ENCODE data around the gene NELFB.

NELFB gene

DNA sequence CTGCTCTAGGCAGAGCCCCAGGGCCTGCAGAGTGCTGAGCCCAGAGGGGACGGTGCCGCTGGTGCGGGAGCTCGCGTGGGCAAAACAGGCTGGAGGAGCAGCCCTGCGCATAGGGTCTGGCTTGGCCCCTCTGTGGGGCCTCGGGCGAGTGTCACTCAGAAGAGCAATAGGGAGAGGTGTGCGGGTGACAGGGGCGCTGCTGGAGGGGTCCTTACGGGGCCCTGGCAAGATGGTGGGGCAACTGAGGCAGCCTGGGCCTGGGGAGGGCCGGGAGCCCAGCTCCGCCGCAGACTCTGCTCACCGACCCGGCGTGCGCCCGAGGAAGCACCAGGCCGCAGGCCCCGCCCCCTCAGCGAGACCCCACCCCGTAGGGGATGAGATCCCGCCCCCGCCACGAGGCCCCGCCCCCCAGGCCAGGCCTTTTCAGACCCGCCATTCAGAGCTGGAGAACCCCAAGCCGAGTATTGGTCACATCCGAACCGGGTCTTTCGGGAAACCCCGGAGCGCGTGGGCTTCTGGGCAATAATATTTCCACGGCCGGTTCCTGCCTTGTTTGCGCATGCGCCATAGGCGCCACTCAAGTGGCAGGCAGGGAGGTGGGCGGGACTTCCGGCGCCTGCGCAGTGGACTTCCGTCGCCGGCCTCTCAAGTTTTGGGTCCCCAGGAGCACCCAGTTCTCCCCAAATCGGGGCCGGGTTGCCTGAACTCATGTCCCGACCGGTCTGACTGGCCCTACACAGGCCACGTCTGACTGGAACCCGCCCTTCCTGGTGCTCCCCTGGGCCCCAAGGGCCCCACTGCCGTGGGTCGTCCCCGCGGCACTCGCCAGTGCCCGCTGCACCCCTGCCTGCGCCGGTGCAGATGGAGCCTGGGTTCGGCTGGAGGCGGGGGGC, 31.8 kb upstream of the NELFB start:
- DNase-seq (ENCODE audit: low read depth in 2 of 2) = peak; percentile 97 to 99

DNA sequence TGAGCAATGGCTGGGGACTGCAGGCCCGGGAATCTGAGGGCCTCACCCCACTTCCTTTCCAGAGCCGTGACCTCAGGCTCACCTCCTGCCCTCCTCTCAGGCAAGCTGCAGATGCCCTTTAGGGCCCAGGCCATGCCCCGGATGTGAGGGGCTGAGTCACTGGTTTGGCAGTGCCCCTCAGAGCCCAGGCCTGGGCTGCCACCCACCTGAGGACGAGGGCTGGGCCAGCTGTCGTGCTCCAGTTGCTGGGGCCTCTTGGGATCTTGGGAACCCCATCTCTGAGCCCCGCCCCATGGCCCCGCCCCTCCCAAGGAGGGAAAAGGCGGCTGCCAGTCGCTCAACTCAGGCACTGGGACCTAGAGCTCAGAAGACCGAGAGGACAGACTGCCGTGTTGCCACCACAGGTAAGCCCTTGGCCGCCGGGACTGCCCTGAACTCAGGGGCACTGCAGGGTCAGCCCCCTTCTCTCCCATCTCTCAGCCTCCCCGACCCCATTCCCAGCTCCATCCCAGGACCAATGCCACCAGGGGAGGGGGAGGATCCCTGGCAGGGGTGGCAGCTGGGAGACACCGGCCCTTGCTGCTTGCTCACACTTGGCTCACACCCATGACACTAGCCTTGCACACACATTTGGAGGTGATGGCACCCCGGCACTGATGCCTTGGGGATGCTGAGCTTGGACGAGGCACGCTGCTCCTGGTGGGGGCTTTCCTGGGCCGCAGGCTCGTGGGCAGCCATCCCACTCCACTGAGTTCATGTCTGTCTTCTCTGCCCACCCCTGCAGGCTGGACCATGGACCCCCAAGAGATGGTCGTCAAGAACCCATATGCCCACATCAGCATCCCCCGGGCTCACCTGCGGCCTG, 30.1 kb upstream of the NELFB start, which contains the start of gene CYSRT1:
Gene CYSRT1 (plus strand): TSS at position 345 of the 865 bp plus-strand sequence. CDS start 448 bp downstream, at position 793.
- no peak for DNase-seq (ENCODE audit: low read depth in 2 of 2)

DNA sequence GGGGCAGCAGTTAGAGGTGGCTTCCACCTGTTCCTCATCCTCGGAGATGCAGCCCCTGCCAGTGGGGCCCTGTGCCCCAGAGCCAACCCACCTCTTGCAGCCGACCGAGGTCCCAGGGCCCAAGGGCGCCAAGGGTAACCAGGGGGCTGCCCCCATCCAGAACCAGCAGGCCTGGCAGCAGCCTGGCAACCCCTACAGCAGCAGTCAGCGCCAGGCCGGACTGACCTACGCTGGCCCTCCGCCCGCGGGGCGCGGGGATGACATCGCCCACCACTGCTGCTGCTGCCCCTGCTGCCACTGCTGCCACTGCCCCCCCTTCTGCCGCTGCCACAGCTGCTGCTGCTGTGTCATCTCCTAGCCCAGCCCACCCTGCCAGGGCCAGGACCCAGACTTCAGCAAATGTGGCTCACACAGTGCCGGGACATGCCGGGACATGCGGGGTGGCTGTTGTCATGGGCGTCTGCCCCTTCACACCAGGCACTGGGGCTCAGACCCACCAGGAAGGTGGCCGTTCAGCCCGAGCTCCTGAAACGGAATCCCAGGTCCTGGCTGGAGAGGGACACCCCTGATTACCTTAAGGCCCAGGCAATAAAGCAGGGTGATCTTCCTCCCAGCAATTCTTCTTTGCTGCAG, 29.3 kb upstream of the NELFB start:
- DNase-seq (ENCODE audit: low read depth in 2 of 2) = no peak

DNA sequence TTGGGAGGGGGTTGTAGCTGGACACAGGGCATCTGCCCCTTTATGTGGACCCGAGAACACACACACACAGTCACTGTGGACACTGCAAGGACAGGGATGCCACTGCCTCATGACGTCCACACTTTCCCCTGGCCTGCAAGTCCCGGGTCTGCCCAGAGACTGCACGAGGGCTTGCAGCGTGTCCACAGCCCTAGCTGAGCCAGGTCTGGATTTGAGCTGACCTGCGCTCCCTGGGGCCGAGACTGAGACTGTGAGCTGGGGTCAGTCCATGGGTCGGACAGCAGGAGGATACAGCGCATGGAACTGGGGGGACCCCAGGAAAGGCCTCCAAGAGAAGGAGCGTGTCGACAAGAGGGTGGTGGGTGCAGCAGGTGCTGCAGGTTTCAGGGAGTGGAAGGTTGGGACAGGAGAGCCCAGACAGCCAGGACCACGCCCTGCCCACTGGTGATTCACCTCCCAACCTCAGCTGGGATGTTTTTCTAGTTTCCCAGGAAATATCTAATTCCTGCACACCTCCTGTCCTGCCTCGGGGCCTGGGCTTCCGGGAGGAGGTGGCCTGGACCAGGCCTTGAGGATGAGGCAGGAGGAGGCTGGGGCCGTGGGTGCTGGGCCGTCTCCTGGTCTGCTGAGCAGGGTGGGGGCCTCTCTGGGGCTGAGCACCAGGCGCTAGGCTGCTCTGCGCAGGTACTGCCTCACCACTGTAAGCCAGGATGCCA, 28.6 kb upstream of the NELFB start:
- DNase-seq (ENCODE audit: low read depth in 2 of 2) = no peak

DNA sequence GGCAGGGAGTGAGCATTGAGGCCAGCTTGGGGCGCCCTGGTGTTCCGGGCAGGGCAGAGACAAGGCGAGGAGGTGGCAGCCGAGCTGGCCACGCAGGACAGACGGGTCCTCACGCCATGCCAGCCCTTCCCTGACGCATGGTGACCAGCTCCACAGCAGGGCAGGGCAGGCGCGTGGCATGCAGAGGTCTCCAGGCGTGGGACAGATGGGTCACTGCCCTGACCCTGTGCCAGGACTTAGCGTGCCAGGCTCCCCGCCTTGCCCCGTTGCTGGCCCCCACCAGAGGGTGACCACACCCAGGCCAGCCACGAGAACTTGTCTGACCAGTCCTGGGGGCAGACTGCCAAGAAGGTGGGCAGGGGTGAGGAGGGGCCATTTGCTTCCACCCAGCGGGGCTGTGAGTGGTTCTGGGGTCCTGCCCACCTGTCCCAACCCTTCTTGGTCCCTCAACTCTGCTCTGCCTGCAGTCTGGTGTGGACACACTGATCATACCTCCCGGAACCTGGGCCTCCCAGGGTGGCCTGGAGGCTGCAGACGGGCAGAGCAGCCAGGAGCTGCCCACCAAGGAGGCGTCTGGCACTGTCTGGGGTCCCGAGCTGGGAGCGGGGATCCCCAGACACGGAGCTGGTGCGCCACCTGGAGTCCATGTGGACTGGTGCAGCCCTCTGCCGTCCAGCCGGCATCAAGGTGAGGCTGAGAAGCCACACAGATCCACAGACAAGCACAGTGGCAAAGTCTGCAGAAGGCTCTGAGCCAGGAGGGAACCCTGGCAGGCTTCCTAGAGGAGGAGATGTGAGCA, 27.9 kb upstream of the NELFB start, which contains the start of gene RNF224:
Gene RNF224 (plus strand): TSS at position 449 of the 799 bp plus-strand sequence. CDS start 834 bp downstream, outside the sequence.
- DNase-seq (ENCODE audit: low read depth in 2 of 2) = peak; percentile 59 to 70

DNA sequence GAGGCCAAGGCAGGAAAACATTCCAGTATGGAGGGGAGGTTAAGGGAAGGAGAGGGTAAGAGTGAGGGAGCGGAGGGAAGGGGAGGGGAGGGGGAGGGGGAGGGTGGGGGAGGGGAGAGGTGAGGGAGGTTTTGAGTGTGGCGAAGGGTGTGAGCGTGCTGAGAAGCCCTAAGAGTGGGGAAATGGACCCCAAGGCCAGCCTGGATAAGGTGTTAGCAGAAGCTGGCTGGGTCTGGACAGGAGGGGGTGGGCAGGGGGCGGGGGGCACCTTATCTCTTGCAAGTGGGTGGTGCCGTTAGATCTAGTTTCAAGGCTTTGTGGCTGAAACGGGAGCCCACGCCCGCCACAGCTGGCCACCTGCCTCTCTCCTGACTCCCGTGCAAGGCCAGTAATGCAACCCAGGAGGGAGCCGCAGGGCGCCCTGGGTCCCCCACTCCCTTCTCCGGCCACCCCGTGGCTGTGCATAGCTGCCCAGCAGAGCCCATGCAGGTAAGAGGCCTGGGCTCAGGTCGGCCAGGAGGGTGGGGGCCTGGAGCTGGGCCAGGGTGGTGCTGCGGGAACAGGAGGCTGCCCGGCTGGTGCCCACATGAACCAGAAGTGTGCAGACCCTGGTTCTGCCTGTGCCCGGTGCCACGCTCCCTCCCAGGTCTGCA, 27.1 kb upstream of the NELFB start:
- DNase-seq (ENCODE audit: low read depth in 2 of 2) = no peak

DNA sequence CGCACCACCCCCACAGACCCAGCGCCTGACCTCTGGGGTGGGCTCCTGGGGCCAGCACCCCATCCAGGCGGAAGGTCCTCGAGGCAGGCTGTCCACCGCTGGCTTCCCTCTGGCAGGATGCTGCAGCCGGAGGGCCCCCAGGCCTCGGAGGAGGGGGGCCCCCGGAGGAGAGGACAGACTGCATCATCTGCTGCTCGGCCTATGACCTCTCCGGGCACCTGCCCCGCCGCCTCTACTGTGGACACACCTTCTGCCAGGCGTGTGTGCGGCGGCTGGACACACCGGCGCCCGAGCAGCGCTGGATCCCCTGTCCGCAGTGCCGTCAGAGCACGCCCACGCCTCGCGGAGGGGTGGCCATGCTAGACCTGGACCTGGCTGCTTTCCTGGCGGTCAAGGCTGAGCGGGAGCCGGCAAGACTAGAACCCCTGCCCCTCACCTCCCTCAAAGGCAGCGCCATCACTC, 26.6 kb upstream of the NELFB start:
- no peak for DNase-seq (ENCODE audit: low read depth in 2 of 2)

DNA sequence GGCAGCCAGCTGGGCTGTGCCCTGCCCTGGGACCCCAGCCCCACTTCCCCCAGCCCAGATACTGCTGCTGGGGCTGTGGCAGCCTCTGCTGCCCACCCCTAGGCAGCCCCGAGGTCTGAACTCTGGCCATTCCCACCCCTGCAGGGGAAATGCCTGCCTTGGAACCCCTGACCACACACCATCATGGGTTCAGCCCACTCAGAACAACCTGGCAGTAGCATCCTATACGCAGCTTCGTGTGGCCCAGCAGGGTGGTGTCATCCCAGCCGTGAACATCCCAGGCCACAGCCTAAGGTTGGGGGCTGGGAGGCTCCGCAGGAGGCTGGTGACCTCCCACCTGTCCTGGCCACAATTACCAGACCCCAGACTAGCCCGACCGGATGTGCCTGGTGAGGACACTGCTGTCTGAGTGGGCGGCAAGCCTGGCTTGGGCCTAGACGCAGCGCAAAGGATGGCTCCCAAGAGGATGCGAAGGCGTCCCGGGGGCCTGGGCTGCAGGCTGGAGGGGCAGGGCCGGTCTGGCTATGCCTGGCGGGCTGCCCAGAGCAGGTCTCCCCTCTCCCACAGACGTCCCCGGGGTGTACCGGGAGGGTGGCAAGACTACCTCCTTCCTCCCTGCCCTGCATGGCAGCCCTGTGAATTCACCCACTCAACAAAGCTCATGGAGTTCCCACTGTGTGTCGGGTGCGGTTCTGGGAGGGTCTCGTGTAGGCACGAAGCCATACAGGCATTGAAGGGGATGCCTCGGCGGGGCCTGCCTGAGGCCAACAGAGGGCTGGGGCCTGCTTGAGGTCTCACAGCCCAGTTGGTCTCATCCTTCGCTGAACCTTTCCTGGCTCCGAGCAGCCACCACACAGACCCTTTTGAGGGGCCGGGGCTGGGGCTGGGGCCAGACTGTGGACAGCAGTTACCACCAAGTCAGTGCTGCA, 25.9 kb upstream of the NELFB start:
- no peak for DNase-seq (ENCODE audit: low read depth in 2 of 2)

DNA sequence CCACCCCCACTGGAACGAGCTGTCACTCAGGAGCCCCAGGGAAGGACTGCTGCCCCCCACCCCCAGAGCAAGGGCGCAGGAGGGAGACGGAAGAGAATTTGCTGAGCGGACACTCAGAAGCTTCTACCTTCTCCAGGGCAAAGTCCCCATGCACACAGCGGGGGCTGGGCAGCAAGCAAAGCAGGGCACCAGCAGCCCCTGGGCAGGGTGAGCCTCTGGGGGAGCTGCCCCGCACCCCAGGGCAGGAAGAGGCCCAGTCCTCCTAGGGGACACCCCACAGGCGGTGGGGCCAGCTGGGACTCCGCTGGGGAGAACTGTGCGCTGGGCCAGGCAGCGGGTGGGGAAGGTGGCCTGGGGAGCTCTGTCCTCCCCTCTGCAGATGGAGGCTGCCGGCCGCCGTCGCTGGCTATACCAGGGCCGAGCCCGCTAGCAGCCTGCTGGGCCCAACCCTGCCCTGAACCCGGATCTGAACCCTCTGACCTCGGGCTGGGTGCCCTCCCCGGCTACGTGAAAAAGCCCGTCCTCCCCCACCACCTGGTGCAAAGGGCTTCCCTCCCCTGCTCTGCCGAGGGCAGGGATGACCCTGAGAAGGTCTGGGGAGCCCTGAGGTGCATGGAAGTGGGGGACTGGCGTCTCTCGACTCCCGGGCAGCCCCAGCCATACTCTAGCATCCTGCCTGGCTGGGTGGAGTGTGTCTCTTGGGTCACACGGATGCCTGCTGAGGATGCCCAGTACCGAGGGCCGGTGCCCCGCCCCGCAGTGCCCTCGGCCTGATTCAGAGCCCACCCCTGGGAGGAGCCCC, 25.0 kb upstream of the NELFB start:
- no peak for DNase-seq (ENCODE audit: low read depth in 2 of 2)

DNA sequence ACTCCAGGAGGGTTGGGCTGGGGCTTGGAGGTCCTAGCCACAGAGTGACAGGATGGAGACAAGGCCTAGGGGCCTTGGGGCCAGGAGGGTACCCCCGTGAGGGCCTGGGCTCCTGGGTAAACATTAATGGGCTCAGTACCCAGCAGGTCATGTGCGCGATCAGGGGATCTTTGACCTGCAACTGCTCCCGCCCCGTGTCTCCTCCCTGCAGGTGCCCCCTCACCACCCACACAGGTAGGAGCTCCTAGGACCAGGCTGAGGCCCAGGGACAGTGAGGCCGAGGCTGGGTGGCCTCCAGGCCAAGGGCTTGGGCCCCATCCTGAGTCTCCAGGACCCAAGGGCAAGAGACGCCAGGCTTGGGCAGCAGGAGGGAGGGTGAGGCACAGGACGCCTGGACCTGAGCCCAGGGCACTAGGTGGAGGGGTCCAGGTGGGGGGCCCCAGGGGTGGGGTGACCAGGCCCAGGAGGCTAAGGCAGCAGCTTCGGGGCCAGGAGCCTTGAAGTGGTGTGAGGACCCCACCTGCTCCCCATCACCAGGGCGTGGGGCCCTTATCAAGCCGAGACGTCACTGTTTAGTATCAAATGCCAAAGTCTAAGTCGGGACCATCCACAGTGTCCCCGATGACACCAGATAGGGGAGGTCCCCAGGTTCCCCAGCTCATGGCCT, 24.3 kb upstream of the NELFB start, which contains the start of gene SLC34A3:
Gene SLC34A3 (plus strand): TSS at position 197 of the 667 bp plus-strand sequence. CDS start 802 bp downstream, outside the sequence.
- DNase-seq (ENCODE audit: low read depth in 2 of 2) = no peak

DNA sequence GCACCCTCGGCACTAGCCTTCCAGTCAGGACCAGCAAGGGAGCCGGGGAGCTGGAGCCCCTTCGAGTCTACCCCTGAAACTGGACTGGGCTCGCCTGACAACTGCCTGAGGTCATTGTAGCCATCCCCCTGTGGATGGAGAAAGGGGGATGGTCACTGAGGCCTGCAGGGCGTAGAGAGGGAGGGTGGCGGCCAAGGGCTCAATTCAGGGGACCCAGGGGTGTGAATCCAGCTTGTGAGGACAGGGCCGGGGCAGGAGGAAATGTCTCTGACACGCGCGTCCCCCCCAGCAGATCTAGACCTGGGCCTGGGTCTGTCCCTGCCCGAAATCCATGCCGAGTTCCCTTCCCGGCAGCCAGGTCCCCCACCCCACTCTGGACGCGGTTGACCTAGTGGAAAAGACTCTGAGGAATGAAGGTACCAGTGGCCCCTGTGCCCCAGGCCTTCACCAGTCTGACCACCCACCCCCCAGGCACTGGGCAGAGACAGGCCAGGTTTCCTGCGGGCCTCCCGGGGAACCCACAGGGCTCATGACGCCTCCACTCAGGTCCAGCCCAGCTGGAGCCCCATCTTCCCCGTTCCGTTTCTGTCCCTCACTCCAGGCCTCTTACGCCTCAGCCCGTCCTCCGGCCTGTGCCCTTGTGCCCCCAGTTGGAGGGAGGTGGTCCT, 23.6 kb upstream of the NELFB start:
- DNase-seq (ENCODE audit: low read depth in 2 of 2) = no peak

DNA sequence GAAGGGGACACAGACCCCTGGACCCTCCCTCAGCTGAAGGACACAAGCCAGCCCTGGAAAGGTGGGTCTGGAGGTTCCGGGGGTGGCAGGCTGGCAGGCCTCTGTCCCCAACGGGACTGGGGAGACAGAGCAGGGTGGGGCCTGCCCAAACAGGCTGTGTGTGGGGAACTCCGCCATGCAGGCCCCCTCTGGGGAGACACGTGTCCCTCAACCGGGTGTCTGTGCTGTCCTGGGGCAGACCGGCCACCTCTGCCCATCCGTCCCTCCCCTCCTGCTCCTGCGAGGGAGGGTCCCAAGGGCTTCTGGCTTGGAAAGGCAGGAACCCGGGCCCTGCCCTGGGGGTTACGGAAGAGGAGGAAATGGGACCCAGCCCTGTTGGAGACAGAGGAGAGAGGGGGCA, 23.0 kb upstream of the NELFB start:
- no peak for DNase-seq (ENCODE audit: low read depth in 2 of 2)

DNA sequence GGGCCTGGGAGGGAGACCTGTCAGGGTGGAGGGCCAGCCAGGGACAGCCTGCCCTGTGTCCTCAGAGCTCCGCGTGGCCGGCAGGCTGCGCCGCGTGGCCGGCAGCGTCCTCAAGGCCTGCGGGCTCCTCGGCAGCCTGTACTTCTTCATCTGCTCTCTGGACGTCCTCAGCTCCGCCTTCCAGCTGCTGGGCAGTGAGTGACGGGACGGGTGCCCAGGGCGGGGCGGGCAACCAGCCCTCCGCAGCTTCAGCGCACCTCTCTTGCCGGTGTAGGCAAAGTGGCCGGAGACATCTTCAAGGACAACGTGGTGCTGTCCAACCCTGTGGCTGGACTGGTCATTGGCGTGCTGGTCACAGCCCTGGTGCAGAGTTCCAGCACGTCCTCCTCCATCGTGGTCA, 22.6 kb upstream of the NELFB start:
- DNase-seq (ENCODE audit: low read depth in 2 of 2) = no peak

DNA sequence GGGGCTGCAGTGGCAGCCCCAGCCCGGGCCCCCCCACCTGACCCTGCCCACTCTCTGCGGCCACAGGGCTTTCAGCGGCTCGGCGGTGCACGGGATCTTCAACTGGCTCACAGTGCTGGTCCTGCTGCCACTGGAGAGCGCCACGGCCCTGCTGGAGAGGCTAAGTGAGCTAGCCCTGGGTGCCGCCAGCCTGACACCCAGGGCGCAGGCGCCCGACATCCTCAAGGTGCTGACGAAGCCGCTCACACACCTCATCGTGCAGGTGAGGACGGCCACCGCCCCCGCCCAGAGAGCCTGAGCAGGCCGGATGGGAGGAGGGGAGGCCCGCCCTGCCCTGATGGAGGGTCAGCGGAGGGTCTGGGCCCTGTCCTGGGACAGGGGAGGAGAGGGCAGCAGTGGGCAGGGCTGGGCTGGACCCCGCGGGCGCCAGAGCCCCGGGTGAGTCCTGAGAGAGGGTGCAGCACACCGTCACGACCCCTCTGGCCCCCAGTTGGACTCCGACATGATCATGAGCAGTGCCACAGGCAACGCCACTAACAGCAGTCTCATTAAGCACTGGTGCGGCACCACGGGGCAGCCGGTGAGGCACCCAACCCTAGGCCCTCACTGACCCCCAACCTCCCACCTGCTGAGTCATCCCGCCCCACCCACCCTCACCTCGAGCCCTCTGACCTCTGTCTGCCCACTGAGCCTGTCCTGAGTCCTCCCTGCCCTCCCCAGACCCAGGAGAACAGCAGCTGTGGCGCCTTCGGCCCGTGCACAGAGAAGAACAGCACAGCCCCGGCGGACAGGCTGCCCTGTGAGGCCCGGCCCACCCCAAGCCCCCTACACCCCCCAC, 21.8 kb upstream of the NELFB start:
- DNase-seq (ENCODE audit: low read depth in 2 of 2) = no peak

DNA sequence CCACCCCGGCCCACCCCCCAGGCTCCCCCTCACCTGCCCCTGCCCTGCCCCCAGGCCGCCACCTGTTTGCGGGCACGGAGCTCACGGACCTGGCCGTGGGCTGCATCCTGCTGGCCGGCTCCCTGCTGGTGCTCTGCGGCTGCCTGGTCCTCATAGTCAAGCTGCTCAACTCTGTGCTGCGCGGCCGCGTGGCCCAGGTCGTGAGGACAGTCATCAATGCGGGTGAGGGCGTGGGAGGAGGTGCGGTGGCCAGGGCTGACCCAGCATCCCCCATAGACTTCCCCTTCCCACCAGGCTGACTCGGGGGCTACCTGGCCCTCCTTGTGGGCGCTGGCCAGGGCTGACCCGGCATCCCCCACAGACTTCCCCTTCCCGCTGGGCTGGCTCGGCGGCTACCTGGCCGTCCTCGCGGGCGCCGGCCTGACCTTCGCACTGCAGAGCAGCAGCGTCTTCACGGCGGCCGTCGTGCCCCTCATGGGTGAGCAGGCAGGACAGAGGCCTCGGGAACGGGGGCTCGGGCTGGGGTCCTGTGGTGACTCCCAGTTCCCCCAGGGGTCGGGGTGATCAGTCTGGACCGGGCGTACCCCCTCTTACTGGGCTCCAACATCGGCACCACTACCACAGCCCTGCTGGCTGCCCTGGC, 21.0 kb upstream of the NELFB start:
- DNase-seq (ENCODE audit: low read depth in 2 of 2) = no peak
